ENCODE data around the gene C7orf25.

The C7orf25 gene

DNA sequence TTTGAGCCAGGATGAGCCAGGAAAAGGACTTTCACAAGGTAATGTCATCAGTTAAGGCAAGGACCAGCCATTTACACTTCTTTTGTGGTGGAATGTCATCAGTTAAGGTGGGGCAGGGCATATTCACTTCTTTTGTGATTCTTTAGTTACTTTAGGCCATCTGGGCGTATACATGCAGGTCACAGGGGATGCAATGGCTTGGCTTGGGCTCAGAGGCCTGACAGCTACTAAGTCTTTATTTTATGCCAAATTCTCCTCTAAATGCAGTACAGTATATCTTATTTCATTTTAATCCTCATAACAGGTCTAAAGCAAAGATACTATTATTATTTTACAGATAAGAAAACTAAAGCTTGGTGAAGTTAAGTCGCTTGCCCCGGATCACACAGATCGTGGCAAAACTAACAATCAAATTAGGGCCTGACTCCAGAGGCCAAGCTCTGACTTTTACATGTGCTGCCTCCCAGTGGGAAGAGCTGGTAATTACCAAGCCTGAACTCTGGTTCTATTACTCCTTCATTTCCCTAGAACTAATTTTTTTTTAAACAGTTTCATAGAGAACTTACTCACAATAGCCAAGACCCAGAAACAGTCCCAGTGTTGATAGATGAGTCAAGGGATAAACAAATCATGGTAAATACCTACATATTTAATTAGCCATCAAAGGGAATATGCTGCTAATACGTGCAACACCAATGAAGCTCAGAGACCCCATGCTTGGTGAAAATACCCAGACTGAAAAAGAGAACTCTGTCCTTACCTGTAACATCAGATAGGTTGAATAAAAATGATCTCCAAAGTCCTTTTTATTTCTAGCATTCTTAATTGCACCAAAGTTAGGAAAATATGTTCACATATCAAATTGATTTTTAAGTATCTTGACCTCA is 35.4 kb downstream of the C7orf25 start:
- peak; percentile 72 for DNase-seq

DNA sequence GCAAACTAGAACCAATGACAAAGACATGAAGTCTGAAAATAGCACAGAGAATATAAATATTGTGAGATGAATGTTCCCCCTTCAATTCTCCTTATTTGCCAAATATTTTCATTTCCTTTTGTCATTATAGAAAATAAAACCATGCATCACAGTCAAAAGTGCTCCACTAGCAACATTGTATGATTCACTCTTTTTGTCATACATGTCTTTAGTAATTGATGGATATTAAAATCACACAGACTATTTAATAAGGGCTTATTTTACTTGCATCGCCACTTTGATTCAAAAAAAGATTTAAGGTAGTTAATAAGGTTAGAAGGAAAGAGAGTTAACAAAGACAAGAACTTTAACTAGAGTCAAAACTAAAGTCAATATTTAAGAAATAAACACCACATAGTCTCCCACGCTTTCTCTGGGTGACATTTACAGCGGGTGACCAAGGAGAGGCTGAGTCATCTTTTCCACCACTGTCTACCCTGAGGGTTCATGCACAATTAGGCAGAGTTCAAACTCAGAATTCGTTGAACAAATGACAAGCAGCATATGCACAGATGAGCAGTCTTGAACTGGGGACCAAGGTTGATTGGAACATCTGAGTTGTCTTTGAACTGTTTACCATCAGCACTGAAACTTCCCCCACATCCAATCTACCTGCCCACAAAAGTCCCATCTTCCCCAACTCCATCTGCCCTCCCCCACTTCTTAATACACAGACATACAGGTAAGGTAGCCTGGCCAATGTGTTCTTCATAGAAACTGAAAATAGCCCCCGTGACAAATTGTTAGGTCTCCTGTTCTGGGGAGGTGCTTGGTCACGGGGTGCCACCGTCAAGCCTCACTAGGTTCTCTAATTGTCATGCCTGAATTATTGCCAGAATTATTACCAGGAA is 42.5 kb downstream of the C7orf25 start:
- DNase-seq, result peak; percentile 21

DNA sequence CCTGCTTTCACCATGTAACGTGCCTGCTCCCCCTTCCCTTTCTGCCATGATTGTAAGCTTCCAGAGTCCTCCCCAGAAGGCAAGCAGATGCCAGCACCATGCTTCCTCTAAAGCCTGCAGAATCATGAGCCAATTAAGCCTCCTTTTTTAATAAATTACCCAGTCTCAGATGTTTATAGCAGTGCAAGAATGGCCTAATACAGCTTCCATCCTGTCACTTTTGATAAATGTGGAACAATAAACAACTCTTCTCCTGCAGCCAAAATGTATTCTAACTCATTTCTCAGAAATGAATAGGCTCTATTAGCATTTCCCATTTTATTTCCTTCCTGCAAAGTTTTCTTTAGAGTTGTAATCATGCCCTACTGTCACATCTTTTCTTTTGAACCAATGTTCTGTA is 43.4 kb downstream of the C7orf25 start:
- DNase-seq, result no peak

All from RPMI8226 (cell line).